ENCODE results near the gene PTMS.

PTMS gene

DNA sequence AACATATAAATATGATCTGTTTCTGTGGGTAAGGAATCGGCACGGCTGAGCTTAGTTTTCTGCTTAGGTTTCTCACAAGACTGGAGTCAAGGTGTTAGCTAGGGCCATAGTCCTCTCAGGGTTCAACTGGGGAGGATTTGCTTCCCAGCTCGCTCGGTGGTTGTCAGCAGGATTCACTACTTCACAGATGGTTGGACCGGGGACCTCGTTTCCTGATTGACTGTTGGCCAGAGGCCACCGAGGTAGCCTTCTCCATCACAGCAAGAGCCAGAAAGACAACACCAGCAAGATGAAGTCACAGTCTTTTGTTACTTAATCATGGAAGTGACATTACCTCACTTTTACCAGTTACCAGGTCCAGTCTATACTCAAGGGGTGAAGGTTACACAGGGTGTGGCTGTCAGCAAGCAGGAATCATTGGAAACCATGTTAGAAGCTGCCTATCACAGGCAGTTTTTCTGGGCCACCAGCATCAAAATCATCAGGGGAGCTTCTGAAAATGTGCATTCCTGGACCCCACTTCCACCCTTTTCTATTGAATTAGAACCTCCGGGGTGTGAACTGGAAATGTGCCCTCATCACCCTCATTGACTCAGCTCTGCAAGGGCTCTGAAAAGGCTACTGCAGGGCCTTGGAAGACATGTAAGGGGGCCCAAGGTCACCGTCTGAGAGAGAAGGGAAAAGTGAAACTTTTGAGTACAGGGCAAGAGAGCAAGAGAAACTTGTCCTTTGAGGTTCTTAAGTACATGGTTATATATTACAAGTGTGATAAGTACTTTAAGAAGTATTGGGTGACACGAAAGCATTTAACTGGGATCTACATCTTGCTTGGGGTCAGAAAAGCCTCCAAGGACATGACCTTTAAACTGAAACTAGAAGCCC lies 31.4 kb upstream of the PTMS start:
- POLR2A ChIA-PET, result interaction anchor here (1.0 to 3.0 kb wide), 4 partner anchors 10 to 117 kb away, joined by 3 to 16 read pairs (median 3); partner anchors contain the start of genes COPS7A and USP5
- Histone ChIP-seq H3K4me3 (ENCODE audit: low read depth, low read length) (no peak overlapping the region), H3K27ac (ENCODE audit: extremely low read depth, low read depth, low read length) (no peak overlapping the region), H3K9me3 (ENCODE audit: control insufficient read depth, insufficient read depth, low read depth, low read length) (no peaks in the 10 kb centered on the region), H3K4me1 (ENCODE audit: control insufficient read depth, insufficient read depth, low read length) (no peaks in the 10 kb centered on the region), H3K36me3 (ENCODE audit: control insufficient read depth in 2 of 2, insufficient read depth in 1 of 2, low read length in 2 of 2) (peaks cover 9 to 35% of the 10 kb centered on the region in 2 experiments; a peak in 2 of 3 replicates)
- no peak for TF ChIP-seq ZNF830 (tag by site-specific recombination; IDR thresholded peaks at IDR 0.05; ENCODE audit: low read depth)
- TF ChIP-seq, protein P1, sequence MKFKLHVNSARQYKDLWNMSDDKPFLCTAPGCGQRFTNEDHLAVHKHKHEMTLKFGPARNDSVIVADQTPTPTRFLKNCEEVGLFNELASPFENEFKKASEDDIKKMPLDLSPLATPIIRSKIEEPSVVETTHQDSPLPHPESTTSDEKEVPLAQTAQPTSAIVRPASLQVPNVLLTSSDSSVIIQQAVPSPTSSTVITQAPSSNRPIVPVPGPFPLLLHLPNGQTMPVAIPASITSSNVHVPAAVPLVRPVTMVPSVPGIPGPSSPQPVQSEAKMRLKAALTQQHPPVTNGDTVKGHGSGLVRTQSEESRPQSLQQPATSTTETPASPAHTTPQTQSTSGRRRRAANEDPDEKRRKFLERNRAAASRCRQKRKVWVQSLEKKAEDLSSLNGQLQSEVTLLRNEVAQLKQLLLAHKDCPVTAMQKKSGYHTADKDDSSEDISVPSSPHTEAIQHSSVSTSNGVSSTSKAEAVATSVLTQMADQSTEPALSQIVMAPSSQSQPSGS (tag by site-specific recombination; IDR thresholded peaks at IDR 0.05; ENCODE audit: low read depth), result peak; percentile 22; the same call in 1 of the 2 replicates
- CTCF ChIA-PET, result interaction anchor here (0.5 to 1.7 kb wide), 5 partner anchors 10 to 100 kb away, joined by 3 read pairs; partner anchors contain the start of gene COPS7A

GRCh38 chr12:6735448-6736191 lies 30.5 kb upstream of the PTMS start:
- CTCF ChIA-PET, result interaction anchor here (0.5 to 2.9 kb wide), 7 partner anchors 12 to 99 kb away, joined by 3 to 17 read pairs (median 3); partner anchors contain the start of genes COPS7A and MLF2
- no peak overlapping the region for H3K27ac ChIP-seq (ENCODE audit: extremely low read depth, low read depth, low read length)
- H3K9me3 ChIP-seq (ENCODE audit: control insufficient read depth, insufficient read depth, low read depth, low read length), result no peaks in the 10 kb centered on the region
- H3K4me1 ChIP-seq (ENCODE audit: control insufficient read depth, insufficient read depth, low read length), result no peaks in the 10 kb centered on the region
- POLR2A ChIA-PET, result interaction anchor here (1.0 to 2.6 kb wide), 2 partner anchors 17 to 117 kb away, joined by 3 to 13 read pairs; partner anchors contain the start of genes MLF2 and USP5
- no peak overlapping the region for H3K4me3 ChIP-seq (ENCODE audit: low read depth, low read length)
- H3K36me3 ChIP-seq (ENCODE audit: control insufficient read depth in 2 of 2, insufficient read depth in 1 of 2, low read length in 2 of 2), result peaks cover 3 to 26% of the 10 kb centered on the region in 2 experiments; a peak in 2 of 3 replicates
- TF ChIP-seq ZNF10 (tag by site-specific recombination; IDR thresholded peaks at IDR 0.05), result 0 out of 2 replicates have a peak, but pooled peaks have one; percentile 16
- no peak for TF ChIP-seq KLF7 (tag by site-specific recombination; IDR thresholded peaks at IDR 0.05; ENCODE audit: borderline replicate concordance)
- TF ChIP-seq ZSCAN16 (tag by site-specific recombination; IDR thresholded peaks at IDR 0.05), result 0 out of 2 replicates have a peak, but pooled peaks have one; percentile 30
- TF ChIP-seq TRIM28 (IDR thresholded peaks at IDR 0.05; ENCODE audit: borderline replicate concordance, low read length), result 0 out of 2 replicates have a peak, but pooled peaks have one; percentile 40
- 0 out of 2 replicates have a peak, but pooled peaks have one; percentile 10 for TF ChIP-seq ZNF629 (tag by site-specific recombination; IDR thresholded peaks at IDR 0.05)
- TF ChIP-seq PRDM1 (tag by site-specific recombination; IDR thresholded peaks at IDR 0.05), result 0 out of 2 replicates have a peak, but pooled peaks have one; percentile 16
- no peak for TF ChIP-seq ZNF555 (tag by site-specific recombination; conservative IDR thresholded peaks at IDR 0.05)
- TF ChIP-seq KLF8 (tag by site-specific recombination; IDR thresholded peaks at IDR 0.05), result no peak
- TF ChIP-seq, protein P2, sequence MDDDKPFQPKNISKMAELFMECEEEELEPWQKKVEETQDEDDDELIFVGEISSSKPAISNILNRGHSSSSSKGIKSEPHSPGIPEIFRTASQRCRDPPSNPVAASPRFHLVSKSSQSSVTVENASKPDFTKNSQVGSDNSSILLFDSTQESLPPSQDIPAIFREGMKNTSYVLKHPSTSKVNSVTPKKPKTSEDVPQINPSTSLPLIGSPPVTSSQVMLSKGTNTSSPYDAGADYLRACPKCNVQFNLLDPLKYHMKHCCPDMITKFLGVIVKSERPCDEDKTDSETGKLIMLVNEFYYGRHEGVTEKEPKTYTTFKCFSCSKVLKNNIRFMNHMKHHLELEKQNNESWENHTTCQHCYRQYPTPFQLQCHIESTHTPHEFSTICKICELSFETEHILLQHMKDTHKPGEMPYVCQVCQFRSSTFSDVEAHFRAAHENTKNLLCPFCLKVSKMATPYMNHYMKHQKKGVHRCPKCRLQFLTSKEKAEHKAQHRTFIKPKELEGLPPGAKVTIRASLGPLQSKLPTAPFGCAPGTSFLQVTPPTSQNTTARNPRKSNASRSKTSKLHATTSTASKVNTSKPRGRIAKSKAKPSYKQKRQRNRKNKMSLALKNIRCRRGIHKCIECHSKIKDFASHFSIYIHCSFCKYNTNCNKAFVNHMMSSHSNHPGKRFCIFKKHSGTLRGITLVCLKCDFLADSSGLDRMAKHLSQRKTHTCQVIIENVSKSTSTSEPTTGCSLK (tag by site-specific recombination; IDR thresholded peaks at IDR 0.05), result no peak
- no peak for TF ChIP-seq GFI1B (tag by site-specific recombination; IDR thresholded peaks at IDR 0.05)
- TF ChIP-seq, protein P3, sequence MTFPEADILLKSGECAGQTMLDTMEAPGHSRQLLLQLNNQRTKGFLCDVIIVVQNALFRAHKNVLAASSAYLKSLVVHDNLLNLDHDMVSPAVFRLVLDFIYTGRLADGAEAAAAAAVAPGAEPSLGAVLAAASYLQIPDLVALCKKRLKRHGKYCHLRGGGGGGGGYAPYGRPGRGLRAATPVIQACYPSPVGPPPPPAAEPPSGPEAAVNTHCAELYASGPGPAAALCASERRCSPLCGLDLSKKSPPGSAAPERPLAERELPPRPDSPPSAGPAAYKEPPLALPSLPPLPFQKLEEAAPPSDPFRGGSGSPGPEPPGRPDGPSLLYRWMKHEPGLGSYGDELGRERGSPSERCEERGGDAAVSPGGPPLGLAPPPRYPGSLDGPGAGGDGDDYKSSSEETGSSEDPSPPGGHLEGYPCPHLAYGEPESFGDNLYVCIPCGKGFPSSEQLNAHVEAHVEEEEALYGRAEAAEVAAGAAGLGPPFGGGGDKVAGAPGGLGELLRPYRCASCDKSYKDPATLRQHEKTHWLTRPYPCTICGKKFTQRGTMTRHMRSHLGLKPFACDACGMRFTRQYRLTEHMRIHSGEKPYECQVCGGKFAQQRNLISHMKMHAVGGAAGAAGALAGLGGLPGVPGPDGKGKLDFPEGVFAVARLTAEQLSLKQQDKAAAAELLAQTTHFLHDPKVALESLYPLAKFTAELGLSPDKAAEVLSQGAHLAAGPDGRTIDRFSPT (tag by site-specific recombination; IDR thresholded peaks at IDR 0.05), result no peak
- no peak for TF ChIP-seq ZNF785 (tag by site-specific recombination; IDR thresholded peaks at IDR 0.05)
- no peak for TF ChIP-seq ZNF433 (tag by site-specific recombination; IDR thresholded peaks at IDR 0.05; ENCODE audit: low read depth)
- 0 out of 2 replicates have a peak, but pooled peaks have one; percentile 25 for TF ChIP-seq ZBTB44 (tag by site-specific recombination; IDR thresholded peaks at IDR 0.05)
- peak; percentile 70 for TF ChIP-seq ZNF654 (tag by site-specific recombination; IDR thresholded peaks at IDR 0.05; ENCODE audit: low read depth)
- TF ChIP-seq ZNF2 (tag by site-specific recombination; IDR thresholded peaks at IDR 0.05), result 0 out of 2 replicates have a peak, but pooled peaks have one; percentile 29
- no peak for TF ChIP-seq GLIS2 (tag by site-specific recombination; IDR thresholded peaks at IDR 0.05)
- no peak for TF ChIP-seq ZNF658 (tag by site-specific recombination; IDR thresholded peaks at IDR 0.05)
- TF ChIP-seq ZFP37 (tag by site-specific recombination; IDR thresholded peaks at IDR 0.05), result no peak
